Mesenchymal stem cell (in vitro differentiated cells and primary cell): ENCODE data around the gene PI16.

Source experiments
- DNase-seq: peaks from one replicate; pipeline ENCODE4 v3.0.0-alpha.2; 2013
- H2AFZ ChIP-seq: one replicate; pipeline ENCODE4 v1.6.1; 2013; ENCODE audit warnings: low read depth, mild to moderate bottlenecking, control low read depth, inconsistent platforms, low read length, moderate library complexity
- H2AK5ac ChIP-seq: 2 replicates; pipeline ENCODE4 v1.6.1; 2013; ENCODE audit warnings: low read length, moderate library complexity, mild to moderate bottlenecking, inconsistent platforms; ENCODE audit not compliant: severe bottlenecking
- H2BK120ac ChIP-seq: one replicate; pipeline ENCODE4 v1.6.1; 2013; ENCODE audit warnings: low read depth, mild to moderate bottlenecking, inconsistent platforms, low read length, moderate library complexity
- H2BK12ac ChIP-seq, 2 experiments: one replicate each; pipeline ENCODE4 v1.6.1; 2013; ENCODE audit warnings: inconsistent platforms in 2 of 2, low read length in 2 of 2, mild to moderate bottlenecking in 2 of 2, moderate library complexity in 2 of 2, control low read depth in 1 of 2
- H2BK15ac ChIP-seq: one replicate; pipeline ENCODE4 v1.6.1; 2013; ENCODE audit warnings: mild to moderate bottlenecking, low read depth, inconsistent platforms; ENCODE audit not compliant: poor library complexity, severe bottlenecking
- H2BK5ac ChIP-seq: 2 replicates; pipeline ENCODE4 v1.6.1; 2013; ENCODE audit warnings: low read depth, mild to moderate bottlenecking, low read length, control low read depth, inconsistent platforms; ENCODE audit not compliant: poor library complexity, severe bottlenecking
- H3K14ac ChIP-seq, 2 experiments: one replicate each; pipeline ENCODE4 v1.6.1; 2013; ENCODE audit warnings: inconsistent platforms in 2 of 2, low read length in 2 of 2, control low read depth in 1 of 2, mild to moderate bottlenecking in 1 of 2, moderate library complexity in 1 of 2
- H3K18ac ChIP-seq, 2 experiments: one replicate each; pipeline ENCODE4 v1.6.1; 2013; ENCODE audit warnings: inconsistent platforms in 2 of 2, low read length in 2 of 2, control low read depth in 1 of 2, low read depth in 1 of 2, mild to moderate bottlenecking in 1 of 2
- H3K23ac ChIP-seq, 2 experiments: one replicate each; pipeline ENCODE4 v1.6.1; 2013; ENCODE audit warnings: inconsistent platforms in 2 of 2, low read length in 2 of 2, mild to moderate bottlenecking in 2 of 2, moderate library complexity in 2 of 2, control low read depth in 1 of 2
- H3K27ac ChIP-seq: 2 replicates; pipeline ENCODE4 v1.5.1; 2013; ENCODE audit warnings: mild to moderate bottlenecking, moderate library complexity, low read length, control low read depth, inconsistent platforms; ENCODE audit not compliant: poor library complexity, severe bottlenecking
- H3K27me3 ChIP-seq, 2 experiments: 2 replicates each; pipeline versions ENCODE4 v1.6.1 to v1.7.0; 2013; ENCODE audit warnings: low read length in 2 of 2, mild to moderate bottlenecking in 2 of 2, moderate library complexity in 2 of 2, control low read depth in 1 of 2, inconsistent platforms in 1 of 2; ENCODE audit not compliant: control insufficient read depth in 1 of 2, insufficient read depth in 1 of 2
- H3K36me3 ChIP-seq, 2 experiments: 2 replicates each; pipeline versions ENCODE4 v1.6.1 to v1.7.0; 2013; ENCODE audit warnings: low read length in 2 of 2, control low read depth in 1 of 2, inconsistent platforms in 1 of 2, low read depth in 1 of 2, mild to moderate bottlenecking in 1 of 2; ENCODE audit not compliant: insufficient read depth in 2 of 2, control insufficient read depth in 1 of 2
- H3K4ac ChIP-seq, 2 experiments: one replicate each; pipeline ENCODE4 v1.6.1; 2013; ENCODE audit warnings: inconsistent platforms in 2 of 2, low read length in 2 of 2, mild to moderate bottlenecking in 2 of 2, moderate library complexity in 2 of 2, control low read depth in 1 of 2, low read depth in 1 of 2
- H3K4me1 ChIP-seq: 2 replicates; pipeline ENCODE4 v1.6.1; 2013; ENCODE audit warnings: low read depth, low read length, control low read depth; ENCODE audit not compliant: control insufficient read depth, insufficient read depth
- H3K4me2 ChIP-seq: 2 replicates; pipeline ENCODE4 v1.6.1; 2013; ENCODE audit warnings: low read length, mild to moderate bottlenecking, inconsistent platforms; ENCODE audit not compliant: poor library complexity, severe bottlenecking
- H3K4me3 ChIP-seq, 2 experiments: 2 replicates each; pipeline versions ENCODE4 v1.5.1 to v1.7.0; 2013; ENCODE audit warnings: low read length in 2 of 2, mild to moderate bottlenecking in 2 of 2, control low read depth in 1 of 2, low read depth in 1 of 2; ENCODE audit not compliant: insufficient read depth in 1 of 2
- H3K79me1 ChIP-seq: replicated peaks from 2 replicates; pipeline ENCODE4 v1.6.1; 2013; ENCODE audit warnings: mild to moderate bottlenecking, control low read depth, low read length, inconsistent platforms; ENCODE audit not compliant: poor library complexity, severe bottlenecking
- H3K9ac ChIP-seq: 2 replicates; pipeline ENCODE4 v1.7.0; 2013; ENCODE audit warnings: mild to moderate bottlenecking, low read length, moderate library complexity
- H3K9me3 ChIP-seq: 2 replicates; pipeline ENCODE4 v1.7.0; 2013; ENCODE audit warnings: mild to moderate bottlenecking, low read length; ENCODE audit not compliant: control insufficient read depth
- H4K8ac ChIP-seq: one replicate; pipeline ENCODE4 v1.6.1; 2013; ENCODE audit warnings: inconsistent platforms, mild to moderate bottlenecking, low read length, moderate library complexity
- H4K91ac ChIP-seq: one replicate; pipeline ENCODE4 v1.6.1; 2013; ENCODE audit warnings: mild to moderate bottlenecking, low read length, inconsistent platforms
- WGBS: methylation state at CpG from one replicate; pipeline ENCODE4 v1.1.7; 2013; ENCODE audit warnings: mixed read lengths; 5-methylcytosine and 5-hydroxymethylcytosine counted together

PI16 gene

DNA sequence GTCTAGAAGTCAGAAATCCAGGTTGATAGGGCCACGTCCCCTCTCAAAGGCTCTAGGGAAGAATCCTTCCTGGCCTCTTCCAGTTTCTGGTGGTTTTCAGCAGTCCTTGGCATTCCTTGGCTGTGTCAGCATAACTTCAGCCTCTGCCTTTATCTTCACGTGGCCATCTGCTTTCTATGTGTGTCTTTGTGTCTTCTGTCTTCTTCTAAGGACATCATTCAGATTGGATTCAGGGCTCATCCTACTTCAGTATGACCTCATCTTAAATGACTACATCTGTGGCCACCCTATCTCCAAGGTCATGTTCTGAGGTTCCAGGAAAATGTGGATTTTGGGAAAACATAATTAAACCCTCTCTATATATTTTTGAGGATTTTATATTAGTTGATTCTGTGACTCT, 45.8 kb upstream of the PI16 start:
- H3K27me3 ChIP-seq = no peaks in the 10 kb centered on the region
- H3K36me3 ChIP-seq = peaks cover 22 to 72% of the 10 kb centered on the region in 2 experiments
- H3K9ac ChIP-seq = no peak overlapping the region
- peak; percentile 73 for DNase-seq
- H2BK12ac ChIP-seq = no peak overlapping the region
- no peak overlapping the region for H2BK120ac ChIP-seq
- H3K4ac ChIP-seq = no peak overlapping the region
- no peak overlapping the region for H3K14ac ChIP-seq
- WGBS = 77% methylated on average over 1 of the region's 2 CpGs
- no peak overlapping the region for H3K4me3 ChIP-seq
- H3K4me1 ChIP-seq = peaks cover 5% of the 10 kb centered on the region
- no peak overlapping the region for H2BK5ac ChIP-seq
- peaks cover 13% of the 10 kb centered on the region for H3K79me1 ChIP-seq
- H3K9me3 ChIP-seq = no peaks in the 10 kb centered on the region
- no peak overlapping the region for H4K91ac ChIP-seq
- H4K8ac ChIP-seq = no peak overlapping the region
- H2AK5ac ChIP-seq = no peak overlapping the region
- H3K18ac ChIP-seq = no peak overlapping the region
- no peak overlapping the region for H3K27ac ChIP-seq
- no peak overlapping the region for H2BK15ac ChIP-seq
- H3K23ac ChIP-seq = no peak overlapping the region
- no peak overlapping the region for H3K4me2 ChIP-seq
- H2AFZ ChIP-seq = no peak overlapping the region

DNA sequence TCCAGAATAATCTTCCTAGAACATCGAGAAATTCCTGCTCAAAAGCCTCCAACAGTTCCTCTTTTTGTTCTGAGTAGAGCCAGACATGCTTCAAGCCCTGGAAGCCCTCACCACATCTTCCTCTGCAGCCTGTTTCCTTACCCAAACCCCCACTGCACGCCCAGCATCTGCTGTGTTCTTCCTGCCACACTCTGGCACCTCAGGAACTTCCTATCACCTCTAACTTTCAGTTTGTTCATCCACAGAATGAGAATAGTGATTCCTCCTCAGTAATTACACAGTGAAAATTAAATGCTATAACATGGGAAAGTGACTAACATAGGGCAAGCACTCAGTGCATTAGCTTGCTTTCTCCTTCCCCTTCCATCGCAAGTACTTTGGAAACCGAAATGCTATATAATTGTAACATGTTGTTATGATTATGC, 42.5 kb upstream of the PI16 start:
- DNase-seq = no peak
- Histone ChIP-seq H3K79me1 (peaks cover 4% of the 10 kb centered on the region), H2AFZ (no peak overlapping the region), H3K27ac (no peak overlapping the region), H3K14ac (no peak overlapping the region), H4K8ac (no peak overlapping the region), H3K9ac (no peak overlapping the region), H2BK5ac (no peak overlapping the region), H4K91ac (no peak overlapping the region), H3K9me3 (no peaks in the 10 kb centered on the region), H2BK12ac (no peak overlapping the region), H3K4ac (no peak overlapping the region), H3K4me3 (no peak overlapping the region), H3K27me3 (no peaks in the 10 kb centered on the region), H3K23ac (no peak overlapping the region), H3K18ac (no peak overlapping the region), H3K4me2 (no peak overlapping the region), H2BK15ac (no peak overlapping the region), H3K4me1 (peaks cover 11% of the 10 kb centered on the region), H2AK5ac (no peak overlapping the region), H3K36me3 (peaks cover 26 to 70% of the 10 kb centered on the region in 2 experiments), H2BK120ac (no peak overlapping the region)
- 83% methylated on average over 2 of the region's 4 CpGs for WGBS

DNA sequence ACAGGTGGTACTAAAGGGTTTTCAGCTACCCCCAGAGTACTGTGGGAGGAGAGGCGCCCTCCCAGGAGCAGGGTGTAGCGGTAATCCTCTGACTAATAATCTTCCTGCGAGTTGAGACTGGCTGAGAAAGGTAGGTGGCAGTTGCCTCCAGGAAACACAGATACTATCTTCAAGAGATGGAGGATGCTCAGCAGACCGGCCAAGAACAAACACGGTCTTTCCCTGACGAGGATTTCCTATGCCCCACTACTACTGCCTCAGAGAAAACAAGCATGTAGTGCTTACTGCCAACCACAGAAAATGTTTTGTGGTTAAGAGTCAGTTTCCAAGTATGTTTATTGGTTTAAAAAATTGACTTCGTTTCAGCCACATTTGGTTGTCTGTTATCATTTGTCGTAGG, 42.0 kb upstream of the PI16 start:
- H3K23ac ChIP-seq = no peak overlapping the region
- no peak overlapping the region for H3K4me3 ChIP-seq
- peaks cover 11% of the 10 kb centered on the region for H3K4me1 ChIP-seq
- peak; percentile 90 for DNase-seq
- H3K79me1 ChIP-seq = peaks cover 4% of the 10 kb centered on the region
- no peak overlapping the region for H2BK12ac ChIP-seq
- 7% methylated on average over 8 of the region's 8 CpGs for WGBS
- H3K27me3 ChIP-seq = no peaks in the 10 kb centered on the region
- H3K9ac ChIP-seq = no peak overlapping the region
- no peak overlapping the region for H4K91ac ChIP-seq
- H3K27ac ChIP-seq = no peak overlapping the region
- H2BK5ac ChIP-seq = no peak overlapping the region
- no peak overlapping the region for H2BK15ac ChIP-seq
- no peak overlapping the region for H3K18ac ChIP-seq
- H3K9me3 ChIP-seq = no peaks in the 10 kb centered on the region
- H2AFZ ChIP-seq = no peak overlapping the region
- no peak overlapping the region for H3K14ac ChIP-seq
- H3K36me3 ChIP-seq = peaks cover 28 to 66% of the 10 kb centered on the region in 2 experiments
- H3K4me2 ChIP-seq = no peak overlapping the region
- no peak overlapping the region for H2BK120ac ChIP-seq
- no peak overlapping the region for H3K4ac ChIP-seq
- H4K8ac ChIP-seq = no peak overlapping the region
- no peak overlapping the region for H2AK5ac ChIP-seq

DNA sequence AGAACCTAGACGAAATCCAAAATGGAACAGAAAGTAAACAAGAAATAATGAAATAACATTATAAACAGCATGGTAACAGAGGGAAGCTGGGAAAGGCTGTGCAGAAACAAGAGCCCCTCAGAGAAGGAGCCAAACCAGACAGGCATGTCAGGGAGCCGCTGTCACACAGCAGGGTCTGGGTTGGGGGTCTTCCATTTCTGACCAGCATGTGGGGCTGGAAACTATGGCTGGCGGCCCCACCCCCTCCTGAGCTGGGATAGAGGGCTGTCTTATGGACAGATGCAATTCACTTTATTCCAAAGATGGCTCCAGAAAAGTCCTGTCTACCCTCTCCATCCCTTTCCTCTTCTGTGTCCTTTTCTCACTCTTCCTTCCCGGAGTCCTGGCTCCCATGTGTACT, 41.5 kb upstream of the PI16 start:
- H2BK120ac ChIP-seq = no peak overlapping the region
- no peak overlapping the region for H2AK5ac ChIP-seq
- peaks cover 2% of the 10 kb centered on the region for H3K79me1 ChIP-seq
- H3K4me1 ChIP-seq = peaks cover 11% of the 10 kb centered on the region
- H3K27ac ChIP-seq = no peak overlapping the region
- no peak overlapping the region for H2BK5ac ChIP-seq
- H3K4me3 ChIP-seq = no peak overlapping the region
- no peak overlapping the region for H3K9ac ChIP-seq
- no peak overlapping the region for H3K4ac ChIP-seq
- peaks cover 28 to 63% of the 10 kb centered on the region in 2 experiments for H3K36me3 ChIP-seq
- H3K23ac ChIP-seq = no peak overlapping the region
- no peak overlapping the region for H2AFZ ChIP-seq
- H3K18ac ChIP-seq = peak overlapping the region; percentile 23 to 30
- H3K9me3 ChIP-seq = no peaks in the 10 kb centered on the region
- 95% methylated on average over 2 of the region's 4 CpGs for WGBS
- H2BK15ac ChIP-seq = no peak overlapping the region
- no peak for DNase-seq
- peak overlapping the region in 1 of 2 experiments; percentile 49 for H2BK12ac ChIP-seq
- no peak overlapping the region for H4K91ac ChIP-seq
- H3K27me3 ChIP-seq = no peaks in the 10 kb centered on the region
- H3K14ac ChIP-seq = no peak overlapping the region
- no peak overlapping the region for H4K8ac ChIP-seq
- H3K4me2 ChIP-seq = no peak overlapping the region
